HG02840 (cell line): ENCODE measurements around the gene DYSF.
"Not testable (repeated sequence)": the region's sequence is repeated elsewhere in the genome, so short reads cannot be mapped to it uniquely, and the experiment has no call there.

Source experiments
- ATAC-seq: cut with Tn5 transposase; IDR thresholded peaks from one replicate; pipeline ENCODE4 v1.9.1; 2021; ENCODE audit warnings: mild to moderate bottlenecking, moderate library complexity, moderate number of reproducible peaks; ENCODE audit not compliant: unreplicated experiment, low FRiP score

DYSF gene

DNA sequence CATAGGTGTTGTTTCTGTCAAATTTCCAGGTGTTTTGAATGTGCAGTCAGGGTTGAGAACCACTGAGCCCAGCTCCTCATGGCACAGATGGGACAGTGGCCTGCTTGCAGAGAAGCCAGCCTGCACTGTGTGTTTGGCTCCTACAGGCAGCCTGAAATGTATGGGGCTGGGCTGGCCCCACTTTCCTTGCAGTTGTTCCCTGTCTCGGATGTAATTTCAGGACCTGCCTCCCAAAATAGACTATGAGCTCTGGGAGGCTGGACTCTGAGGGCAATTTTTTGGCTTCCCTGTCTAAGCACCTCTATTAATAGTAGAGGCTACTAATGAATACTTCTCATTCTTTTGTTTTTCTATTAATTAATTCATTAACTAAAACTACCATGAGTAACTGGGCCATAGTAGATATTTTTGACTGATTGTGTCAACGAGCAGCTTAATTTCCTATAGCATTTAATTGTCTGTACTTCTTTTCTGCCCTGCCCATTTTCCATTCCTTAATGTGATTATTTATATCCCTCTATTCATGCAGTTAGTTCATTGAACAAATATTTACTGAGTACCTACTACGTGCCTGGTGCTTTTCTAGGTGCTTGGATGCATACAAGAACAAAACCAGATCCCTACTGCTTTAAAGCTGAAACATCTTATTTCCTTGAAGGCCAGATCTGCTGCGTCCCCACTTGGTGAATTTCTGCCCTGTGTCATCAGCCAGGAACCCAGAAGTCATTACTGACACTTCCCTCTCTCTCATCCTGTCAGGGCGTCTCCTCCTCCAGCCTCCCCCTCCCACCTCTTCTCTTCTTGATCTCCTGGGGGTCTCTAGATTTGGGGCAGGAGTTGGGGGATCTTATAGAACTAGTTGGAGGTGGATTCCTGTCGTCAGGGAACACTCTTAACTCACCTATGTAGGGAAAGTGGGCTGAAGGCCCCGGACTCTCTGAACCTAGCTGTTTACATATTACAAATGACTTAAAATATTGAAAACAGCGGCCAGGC lies 16.3 kb downstream of the DYSF start:
- ATAC-seq = no peak

DNA sequence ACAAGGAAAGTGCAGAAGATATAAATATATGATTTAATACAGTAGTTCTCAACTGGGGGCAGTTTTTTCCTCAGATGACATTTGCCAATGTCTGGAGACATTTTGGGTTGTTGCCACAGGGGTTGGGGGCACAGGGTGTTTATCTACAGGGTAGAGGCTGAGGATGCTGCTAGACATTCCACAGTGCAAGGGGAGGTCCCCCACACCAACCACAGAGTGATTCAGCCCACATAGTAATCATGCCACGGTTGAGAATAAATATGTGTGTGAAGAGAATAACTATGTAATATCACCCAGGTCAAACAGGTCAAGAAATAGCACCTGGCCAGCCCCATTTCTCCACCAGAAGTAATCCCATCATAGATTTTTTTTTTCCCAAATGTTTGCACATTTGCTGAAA lies 17.9 kb downstream of the DYSF start:
- ATAC-seq = no peak

DNA sequence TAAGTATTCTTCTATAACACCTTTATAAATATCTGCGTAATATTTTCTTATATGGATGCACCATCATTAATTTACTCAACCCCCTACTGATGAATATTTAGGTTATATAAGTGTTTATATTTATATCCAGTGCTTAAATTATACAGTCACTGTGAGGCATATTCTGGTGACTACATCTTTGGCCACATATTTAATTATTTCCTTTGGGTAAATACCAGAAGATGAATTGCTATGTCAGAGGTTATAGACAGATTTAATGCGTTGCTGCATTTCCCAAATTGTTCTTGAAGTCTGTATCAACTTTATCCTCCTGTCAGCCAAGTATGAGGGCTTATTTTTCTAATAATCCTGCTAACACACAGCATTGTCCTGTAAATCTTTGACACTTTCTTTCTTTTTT lies 18.7 kb downstream of the DYSF start:
- no peak for ATAC-seq

DNA sequence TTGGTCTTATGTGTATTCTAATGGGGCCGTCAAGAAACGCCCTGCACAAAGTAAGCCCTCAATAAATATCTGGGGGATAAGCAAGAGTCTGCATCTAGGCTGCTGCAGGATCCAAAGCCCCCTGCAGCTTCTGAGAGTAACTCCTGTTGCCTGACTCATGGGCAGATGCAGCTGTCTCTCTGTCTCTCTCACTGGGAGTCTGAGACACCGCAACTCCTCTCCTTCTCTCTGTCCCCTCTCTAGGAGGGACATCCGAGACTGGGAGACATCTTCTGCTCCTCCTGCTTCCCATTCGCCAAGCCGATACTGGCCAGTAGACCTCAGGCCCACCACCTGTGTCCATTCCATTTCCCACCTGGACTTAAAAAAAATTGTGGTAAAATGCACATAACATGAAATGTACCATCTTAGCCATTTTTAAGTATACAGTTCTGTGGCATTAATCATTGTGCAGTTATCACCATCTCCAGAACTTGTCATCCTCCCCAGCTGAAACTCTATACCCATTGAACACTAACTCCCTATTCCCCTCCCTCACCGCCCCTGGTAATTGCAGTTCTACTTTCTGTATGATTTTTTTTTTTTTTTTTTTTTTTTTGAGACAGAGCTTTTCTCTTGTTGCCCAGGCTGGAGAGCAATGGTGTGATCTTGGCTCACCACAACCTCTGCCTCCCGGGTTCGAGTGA lies 20.1 kb downstream of the DYSF start:
- no peak for ATAC-seq

DNA sequence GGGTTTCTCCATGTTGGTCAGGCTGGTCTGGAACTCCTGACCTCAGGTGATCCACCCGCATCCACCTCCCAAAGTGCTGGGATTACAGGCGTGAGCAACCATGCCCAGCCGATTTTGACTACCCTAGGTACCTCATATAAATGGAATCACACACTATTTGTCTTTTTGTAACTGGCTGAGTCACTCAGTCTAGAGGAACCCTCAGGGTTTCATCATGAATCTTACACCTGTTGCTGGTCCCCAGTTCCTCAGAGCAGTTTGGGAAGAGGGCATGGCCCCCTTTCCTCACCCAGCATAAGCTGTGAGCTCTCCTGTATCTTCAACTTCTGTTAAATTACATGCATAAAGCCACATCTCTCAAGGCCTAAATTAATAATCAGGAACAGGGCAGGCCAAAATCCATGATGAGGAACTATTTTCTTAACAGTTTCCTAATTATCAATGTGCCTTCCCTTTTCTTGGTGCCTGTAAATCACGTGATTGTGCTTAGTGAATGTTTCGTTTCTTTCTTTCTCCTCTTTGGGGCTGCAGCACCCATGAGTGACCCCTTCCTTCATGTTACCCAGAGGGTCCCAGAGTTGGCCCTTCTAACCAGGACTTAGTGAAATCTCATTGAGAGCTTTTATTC lies 20.9 kb downstream of the DYSF start:
- ATAC-seq = no peak

DNA sequence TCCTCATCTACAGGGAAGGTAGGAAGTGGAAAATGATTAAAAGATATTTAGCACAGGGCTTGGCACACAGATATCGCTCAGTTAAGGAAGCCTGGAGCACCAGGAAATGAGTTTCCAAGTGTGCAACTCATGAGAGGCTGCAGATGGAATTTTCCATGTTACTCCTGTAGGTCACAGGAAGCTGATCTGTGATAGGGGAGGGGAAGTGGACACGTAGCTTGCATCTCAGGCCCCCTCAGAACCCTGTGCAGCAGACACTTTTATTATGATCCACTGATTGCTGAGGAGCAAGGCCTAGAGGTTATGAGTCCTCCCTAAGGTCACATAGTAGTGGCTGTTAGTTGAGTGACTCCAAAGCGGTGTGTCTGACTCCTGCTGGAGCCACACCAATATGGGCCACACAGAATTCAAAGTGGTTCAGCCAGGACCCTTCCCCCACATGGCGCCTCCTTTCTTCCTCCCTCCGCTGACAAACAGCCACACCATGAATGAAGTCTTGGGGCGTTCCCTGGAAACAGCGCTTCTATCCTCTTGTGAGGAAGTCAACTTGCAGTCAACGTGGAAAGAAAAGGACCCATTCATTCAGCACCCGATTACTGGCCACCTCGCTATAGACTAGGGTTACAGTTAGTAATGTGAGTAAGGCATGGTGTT lies 21.5 kb downstream of the DYSF start:
- no peak for ATAC-seq

DNA sequence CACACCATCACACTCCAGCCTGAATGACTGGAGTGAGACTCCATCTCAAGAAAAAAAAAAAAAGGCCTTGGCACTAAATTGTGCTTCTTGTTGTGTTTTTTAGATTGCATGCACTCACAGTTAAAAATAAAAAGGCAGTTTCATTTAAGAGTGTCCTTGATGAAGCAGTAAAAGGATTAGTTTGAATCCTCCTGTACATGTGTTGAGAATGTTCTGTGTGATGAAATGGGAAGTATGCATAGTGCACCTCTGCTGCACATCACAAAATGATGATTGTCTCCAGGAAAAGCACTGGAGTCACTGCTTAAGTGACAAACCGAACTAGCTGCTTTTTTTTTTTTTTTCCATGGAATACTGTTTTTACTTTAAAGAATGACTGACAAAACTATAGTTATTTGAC lies 23.1 kb downstream of the DYSF start:
- no peak for ATAC-seq

DNA sequence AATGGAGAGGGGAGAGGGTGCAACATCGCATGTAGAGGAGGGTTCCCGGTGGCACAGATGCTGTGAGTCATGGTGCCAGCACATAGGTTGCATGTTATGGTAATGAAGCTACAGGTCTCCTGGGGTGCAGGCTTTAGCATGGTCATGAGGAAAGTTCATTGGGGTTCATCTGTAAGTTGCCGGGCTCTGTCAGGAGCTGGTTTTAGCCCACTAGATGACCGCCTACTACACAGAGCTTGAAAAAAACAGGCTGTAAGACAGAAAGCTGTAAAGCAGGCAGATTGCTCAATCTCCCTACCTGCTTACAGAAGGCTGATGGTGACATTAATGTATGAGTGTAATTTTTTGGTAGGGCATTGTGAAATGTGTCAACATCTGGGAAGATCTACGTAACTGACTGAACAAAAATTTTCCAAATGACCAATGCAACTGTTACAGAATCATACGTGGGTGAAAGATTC lies 23.9 kb downstream of the DYSF start:
- no peak for ATAC-seq

DNA sequence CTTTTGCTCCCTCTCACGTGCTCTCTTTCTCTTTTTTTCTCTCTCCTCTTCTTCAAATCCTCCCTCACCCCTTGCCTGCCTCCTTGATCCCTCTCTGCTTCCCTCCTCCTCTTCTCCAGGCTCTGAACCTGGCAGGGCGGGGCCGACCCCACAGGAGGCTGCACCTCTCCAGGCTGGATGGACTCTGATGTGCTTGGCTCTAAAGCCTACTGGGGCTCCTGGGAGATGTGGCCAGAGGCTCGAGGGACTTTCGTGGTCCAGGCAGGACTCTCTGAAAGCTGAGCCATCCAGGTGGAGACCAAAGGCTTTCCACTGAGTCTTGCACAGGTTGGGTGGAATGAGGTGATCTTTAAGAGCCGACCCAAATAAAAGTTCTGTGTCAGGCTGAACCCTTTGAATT lies 25.4 kb downstream of the DYSF start:
- ATAC-seq = no peak

DNA sequence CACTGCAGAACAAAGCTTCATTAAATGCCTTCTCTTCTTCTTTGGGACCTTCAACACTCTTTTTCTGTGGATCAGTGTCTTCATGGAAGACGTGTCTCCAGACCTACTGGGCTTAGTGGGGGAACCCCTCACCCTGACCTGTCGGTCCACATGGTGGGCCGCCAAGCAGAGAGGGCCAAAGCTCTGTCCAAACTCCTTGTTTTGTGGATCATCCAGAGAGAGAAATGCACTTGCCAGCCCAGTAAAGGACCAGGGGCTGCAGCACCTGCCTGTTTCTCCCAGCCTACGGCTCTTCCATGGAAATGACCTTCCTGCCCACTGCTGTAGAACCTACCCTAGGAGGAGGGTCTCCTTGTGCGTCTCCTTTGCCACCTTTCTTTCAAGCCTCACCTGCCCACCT lies 25.9 kb downstream of the DYSF start:
- no peak for ATAC-seq

DNA sequence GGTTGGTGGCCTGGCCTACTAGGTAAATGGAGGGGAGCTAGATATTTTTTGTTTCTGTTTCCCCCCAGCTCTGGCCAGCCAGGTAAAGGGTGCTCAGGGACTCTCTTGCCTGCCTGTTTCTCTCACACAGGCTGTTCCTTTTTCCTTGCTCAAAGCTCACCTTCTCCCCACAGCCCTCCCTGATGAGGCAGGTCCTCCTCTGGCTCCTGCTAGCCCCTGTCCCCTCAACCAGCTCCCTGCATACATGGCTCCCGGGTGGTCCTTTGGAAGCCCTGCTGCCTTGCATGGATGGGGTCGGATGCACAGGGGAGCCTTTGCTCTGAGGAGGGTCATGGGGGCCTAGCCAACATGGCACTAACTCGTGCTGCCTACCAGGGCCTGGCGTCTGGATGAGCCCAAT lies 27.8 kb downstream of the DYSF start:
- no peak for ATAC-seq

DNA sequence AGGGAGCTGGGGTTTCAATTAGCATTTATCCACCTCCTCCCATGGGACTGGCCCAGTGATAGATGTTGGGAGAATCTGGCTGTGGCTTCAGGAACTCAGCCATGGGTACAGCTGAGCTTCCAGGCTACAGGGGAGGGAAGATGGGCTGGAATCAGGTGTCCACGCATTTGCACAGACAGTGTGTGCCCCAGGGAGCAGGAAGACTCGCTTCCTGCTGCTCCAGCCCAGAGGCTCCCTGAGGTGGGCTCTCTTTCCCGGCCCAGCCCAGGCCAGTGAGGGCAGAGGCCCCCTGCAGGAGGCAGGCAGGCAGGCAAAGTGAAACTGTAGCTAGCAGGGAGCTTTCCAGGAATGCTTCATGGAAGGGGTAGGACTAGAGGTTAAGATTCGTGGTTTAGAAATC lies 28.7 kb downstream of the DYSF start:
- no peak for ATAC-seq

DNA sequence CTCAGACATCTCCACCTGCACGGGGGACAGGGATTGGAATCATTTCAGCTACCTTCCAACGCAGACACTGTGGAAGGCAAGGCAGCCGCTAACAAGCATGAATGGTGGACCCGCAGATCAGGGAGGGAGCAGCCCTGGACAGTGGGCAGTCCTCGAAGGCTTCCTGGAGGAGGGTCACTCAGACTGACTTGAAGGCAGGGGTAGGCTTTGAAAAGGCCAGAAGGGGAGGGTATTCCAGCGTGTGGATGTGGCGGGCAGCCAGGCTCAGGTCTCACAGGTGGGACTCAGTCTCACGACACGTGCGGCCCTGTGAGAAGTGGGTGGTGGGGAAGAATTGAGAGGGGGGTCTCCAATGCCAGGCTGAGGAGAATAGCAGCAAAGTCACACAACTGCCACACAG lies 29.9 kb downstream of the DYSF start:
- no peak for ATAC-seq

DNA sequence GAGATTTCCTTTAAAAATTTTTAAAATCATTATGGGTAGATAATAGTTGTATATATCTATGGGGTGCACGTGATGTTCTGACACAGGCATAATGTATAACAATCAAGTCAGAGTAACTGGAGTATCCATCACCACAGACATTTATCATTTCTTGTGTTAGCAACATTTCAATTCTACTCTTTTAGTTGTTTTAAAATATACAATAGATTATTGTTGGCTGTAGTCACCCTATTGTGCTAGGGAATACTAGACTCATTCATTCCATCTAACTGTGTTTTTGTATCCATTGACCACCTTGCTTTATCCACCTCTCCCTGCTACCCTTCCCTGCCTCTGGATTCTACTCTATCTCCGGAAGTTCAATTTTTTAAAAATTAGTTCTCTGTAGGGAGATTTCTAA lies 31.0 kb downstream of the DYSF start:
- ATAC-seq = no peak

DNA sequence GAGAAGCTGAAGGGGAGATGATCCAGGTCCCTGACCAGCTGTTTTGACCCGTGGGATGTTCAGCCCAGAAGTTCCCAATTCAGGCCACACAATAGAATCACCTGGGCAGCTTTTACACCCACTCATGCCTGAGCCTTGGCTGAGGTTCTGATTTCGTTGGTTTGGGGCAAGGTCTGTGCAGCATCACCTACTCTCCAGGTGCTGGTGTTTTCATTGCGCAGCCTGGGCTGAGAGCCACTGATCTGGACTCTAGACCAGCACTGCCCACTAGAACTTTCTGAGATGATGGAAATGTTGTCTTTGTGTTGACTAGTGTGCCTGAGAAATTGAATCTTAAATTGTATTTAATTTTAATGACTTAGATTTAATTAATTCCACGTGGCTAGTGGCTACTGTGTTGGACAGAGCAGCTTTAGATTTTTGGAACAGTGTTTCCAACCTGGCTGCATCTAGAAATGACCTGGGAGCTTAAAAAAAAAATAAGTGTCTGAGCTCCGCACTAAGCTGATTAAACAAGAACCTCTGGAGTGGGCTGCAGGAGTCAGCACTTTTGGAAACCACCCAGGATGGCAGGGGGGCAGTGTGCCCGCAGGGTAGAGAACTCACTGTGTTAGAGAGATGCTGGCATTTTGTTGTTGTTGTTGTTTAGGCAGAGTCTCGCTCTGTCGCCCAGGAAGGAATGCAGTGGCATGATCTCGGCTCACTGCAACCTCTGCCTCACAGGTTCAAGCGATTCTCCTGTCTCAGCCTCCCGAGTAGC lies 33.7 kb downstream of the DYSF start:
- ATAC-seq = no peak

DNA sequence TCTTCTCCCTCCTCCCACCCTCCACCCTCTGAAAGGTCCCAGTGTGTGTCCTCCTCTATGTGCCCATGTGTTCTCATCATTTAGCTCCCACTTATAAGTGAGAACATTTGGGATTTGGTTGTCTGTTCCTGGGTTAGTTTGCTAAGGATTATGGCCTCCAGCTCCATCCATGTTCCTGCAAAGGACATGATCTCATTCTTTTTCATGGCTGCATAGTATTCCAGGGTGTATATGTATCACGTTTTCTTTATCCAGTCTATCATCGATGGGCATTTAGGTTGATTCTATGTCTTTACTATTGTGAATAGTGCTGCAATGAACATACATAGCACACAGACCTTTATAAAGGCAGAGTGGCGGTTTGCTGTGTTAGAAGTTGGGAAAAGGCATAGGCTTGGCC lies 38.2 kb downstream of the DYSF start:
- ATAC-seq = not testable (repeated sequence)

DNA sequence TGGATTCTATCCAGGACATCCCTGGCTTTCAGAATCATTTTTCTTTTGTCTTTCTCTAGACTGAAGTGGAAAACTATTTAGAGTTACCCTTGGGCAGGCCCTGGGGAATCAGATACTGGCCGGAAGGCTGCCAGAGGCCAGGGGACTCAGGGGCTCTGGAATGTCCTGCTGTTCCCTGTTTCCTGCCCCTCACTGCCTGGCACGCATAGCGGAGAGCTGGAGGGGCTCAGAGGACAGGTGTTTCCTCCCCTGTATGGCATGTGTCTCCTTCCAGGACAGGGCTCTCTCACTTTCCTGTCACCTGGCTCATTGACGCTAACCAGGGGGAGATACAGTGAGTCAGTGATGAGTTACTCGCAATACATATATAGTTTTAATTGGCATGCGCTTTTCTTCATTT lies 38.8 kb downstream of the DYSF start:
- no peak for ATAC-seq

DNA sequence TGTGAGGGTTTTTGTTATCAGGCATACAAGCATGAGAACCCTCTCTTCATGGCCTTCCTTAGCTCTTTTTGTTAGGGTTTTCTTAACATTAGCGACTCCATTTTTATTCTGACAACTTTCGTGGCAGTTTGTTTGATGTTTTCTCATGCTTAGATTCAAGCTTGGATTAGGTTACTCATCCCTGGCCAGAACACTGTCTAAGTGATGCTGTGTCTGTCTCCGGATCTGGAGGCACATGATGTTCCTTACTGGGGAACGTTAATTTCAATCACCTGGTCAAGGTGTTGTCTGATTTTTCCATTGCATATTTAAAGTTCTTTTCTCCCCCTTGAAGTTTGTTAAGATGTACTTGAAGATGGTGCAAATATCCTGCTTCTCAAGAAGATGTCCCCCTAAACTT lies 40.7 kb downstream of the DYSF start:
- no peak for ATAC-seq

DNA sequence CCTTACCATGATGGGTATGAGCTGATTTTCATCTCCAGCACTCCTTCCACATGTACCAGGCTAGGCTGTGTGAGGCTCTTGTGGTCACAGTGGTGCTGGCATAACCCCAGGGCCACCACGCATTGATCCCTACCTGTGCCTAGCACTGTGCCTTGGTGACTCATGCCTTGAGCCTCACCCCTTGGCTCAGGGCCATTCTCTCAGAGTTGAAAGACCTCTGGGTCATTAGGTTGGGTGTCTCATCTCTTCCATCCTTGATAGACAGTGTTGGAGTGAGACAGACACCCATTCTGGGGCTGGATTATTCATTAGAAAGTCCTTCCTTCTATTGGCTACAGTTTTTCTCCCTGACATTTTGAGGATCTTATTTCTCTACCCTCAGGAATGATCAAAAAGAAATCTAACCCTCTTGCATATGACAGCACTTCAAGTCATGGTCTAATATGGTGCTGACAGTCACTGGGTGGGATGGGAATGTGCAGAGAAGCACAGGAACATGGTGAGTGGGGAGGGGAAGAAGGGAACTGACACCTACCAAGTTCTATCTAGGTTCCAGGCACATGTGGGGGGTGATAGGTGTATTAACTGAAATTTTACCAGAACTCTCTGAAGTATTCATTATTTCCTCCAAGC lies 41.3 kb downstream of the DYSF start:
- no peak for ATAC-seq
